ENCODE results near the gene RBMX. TPM values are rescaled to one million over a fixed set of nuclear protein-coding genes. Genes with fewer than 3 reads are reported as not detected.

RBMX gene
- total RNA-seq, 2 donors from 2014 or later, result 127 to 176 TPM

GRCh38 chrX:136829413-136829812 is 51.1 kb downstream of the RBMX start:
- no peak overlapping the region for H3K27ac ChIP-seq
- no peaks in the 10 kb centered on the region for H3K9me3 ChIP-seq

GRCh38 chrX:136828830-136829229 is 51.7 kb downstream of the RBMX start:
- no peak for TF ChIP-seq CTCF (IDR thresholded peaks at IDR 0.05)
- no peaks in the 10 kb centered on the region for H3K36me3 ChIP-seq
- no peaks in the 10 kb centered on the region for H3K9me3 ChIP-seq
- DNase-seq (ENCODE audit: low spot score), result no peak
- H3K4me1 ChIP-seq, result no peaks in the 10 kb centered on the region
- no peaks in the 10 kb centered on the region for H3K27me3 ChIP-seq
- H3K27ac ChIP-seq, result no peak overlapping the region
- no peak overlapping the region for H3K4me3 ChIP-seq

More at GRCh38 chrX:136829413-136829812, 51.1 kb downstream of the RBMX start:
- H3K4me3 ChIP-seq, result no peak overlapping the region
- H3K27me3 ChIP-seq, result no peaks in the 10 kb centered on the region
- no peak for DNase-seq (ENCODE audit: low spot score)
- no peaks in the 10 kb centered on the region for H3K4me1 ChIP-seq
- TF ChIP-seq CTCF (IDR thresholded peaks at IDR 0.05), result no peak
- no peaks in the 10 kb centered on the region for H3K36me3 ChIP-seq

DNA sequence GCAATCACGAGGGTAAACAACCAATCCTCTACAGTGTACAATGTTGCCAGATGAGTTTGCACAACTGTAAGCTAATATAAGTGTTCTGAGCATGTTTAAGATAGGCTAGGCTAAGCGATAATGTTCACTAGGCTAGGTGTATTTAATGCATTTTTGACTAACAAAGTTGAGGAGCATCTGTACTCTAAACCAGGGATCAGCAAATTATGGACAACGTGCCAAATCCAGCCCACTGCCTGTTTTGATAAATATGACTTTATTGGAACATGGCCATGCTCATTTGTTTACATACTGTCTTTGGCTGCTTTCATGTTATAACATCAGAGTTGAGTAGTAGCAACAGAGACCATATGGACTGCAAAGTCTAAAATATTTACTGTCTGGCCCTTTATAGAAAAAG is 53.5 kb downstream of the RBMX start:
- Histone ChIP-seq H3K36me3 (no peaks in the 10 kb centered on the region), H3K27me3 (no peaks in the 10 kb centered on the region), H3K9me3 (no peaks in the 10 kb centered on the region), H3K27ac (no peak overlapping the region), H3K4me1 (no peaks in the 10 kb centered on the region), H3K4me3 (no peak overlapping the region)
- no peak for DNase-seq (ENCODE audit: low spot score)
- no peak for TF ChIP-seq CTCF (IDR thresholded peaks at IDR 0.05)

DNA sequence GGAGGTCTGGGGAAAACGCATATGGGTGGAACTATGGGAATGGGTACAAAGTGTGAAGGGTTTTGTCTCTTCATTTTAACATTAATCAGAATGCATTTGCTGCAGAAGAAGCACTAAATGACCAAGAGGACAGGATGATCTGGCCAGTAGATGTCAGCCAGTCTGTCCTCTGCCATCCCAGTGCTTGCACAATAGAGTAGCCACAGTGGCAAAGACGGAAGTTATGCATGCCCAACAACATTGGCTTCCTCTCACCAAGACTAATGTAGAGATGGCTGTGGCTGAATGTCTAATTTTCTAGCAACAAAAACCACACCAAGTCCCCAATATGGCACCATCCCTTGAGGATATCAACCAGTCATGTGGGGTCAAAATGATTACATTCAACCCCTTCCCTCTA is 54.8 kb downstream of the RBMX start:
- Histone ChIP-seq H3K27me3 (no peaks in the 10 kb centered on the region), H3K4me3 (no peak overlapping the region), H3K9me3 (no peaks in the 10 kb centered on the region), H3K27ac (no peak overlapping the region), H3K4me1 (no peaks in the 10 kb centered on the region), H3K36me3 (no peaks in the 10 kb centered on the region)
- DNase-seq (ENCODE audit: low spot score), result no peak
- no peak for TF ChIP-seq CTCF (IDR thresholded peaks at IDR 0.05)

Other genes with a start within 250 kb of the RBMX start
- under 1 TPM in 1 of 2 donors, not detected in 1; 0.16 TPM for gene CD40LG, start 232.6 kb downstream of the RBMX start, total RNA-seq
- 10 to 100 TPM; 41.3 to 45.8 TPM for gene ARHGEF6, start 99.8 kb downstream of the RBMX start, total RNA-seq
- not detected for gene GPR101, start 153.3 kb upstream of the RBMX start, total RNA-seq